GM13976 (cell line): ENCODE results near the gene COQ8B.

Experiments
- DNase-seq: peaks from one replicate; pipeline ENCODE4 v3.0.0; 2012; ENCODE audit warnings: low spot score
- CTCF ChIP-seq: IDR thresholded peaks from 2 replicates; pipeline ENCODE4 v1.5.1; 2012; ENCODE audit warnings: borderline replicate concordance, mild to moderate bottlenecking; ENCODE audit not compliant: insufficient read depth; ENCODE audit errors: extremely low read depth, missing control alignments, control extremely low read depth
- in situ Hi-C: fragments of 300-500 bp; cut with MboI; formaldehyde crosslinking; loops from one replicate; pipeline ENCODE4 v1.12.0; 2022; ENCODE audit warnings: low sequenced_read_pairs, mixed read lengths, inconsistent platforms; ENCODE audit not compliant: unreplicated experiment

COQ8B gene

GRCh38 chr19:40723661-40724254 lies 7.1 kb upstream of the COQ8B start:
- in situ Hi-C loops, result no loop called here
- TF ChIP-seq CTCF, result no peak
- DNase-seq, result no peak

- no peak for DNase-seq
- TF ChIP-seq CTCF, result no peak
- in situ Hi-C loops, result no loop called here
These were observed 5.4 kb upstream of the COQ8B start for GRCh38 chr19:40721936-40722661.

GRCh38 chr19:40721140-40721486 lies 4.4 kb upstream of the COQ8B start:
- no peak for TF ChIP-seq CTCF
- no peak for DNase-seq
- in situ Hi-C loops, result no loop called here

- no peak for DNase-seq
- TF ChIP-seq CTCF, result no peak
- in situ Hi-C loops, result no loop called here
These were observed 2.8 kb upstream of the COQ8B start for GRCh38 chr19:40719414-40719894.

GRCh38 chr19:40718774-40719391 lies 2.2 kb upstream of the COQ8B start:
- peak; percentile 60 for DNase-seq
- in situ Hi-C loops, result no loop called here
- TF ChIP-seq CTCF, result no peak

- no peak for TF ChIP-seq CTCF
- no peak for DNase-seq
- in situ Hi-C loops, result no loop called here
These were observed 1.4 kb upstream of the COQ8B start for GRCh38 chr19:40717880-40718773.
